Panc1 (cell line): Measurements from ENCODE around the gene DIAPH3. TPM values are rescaled to one million over a fixed set of nuclear protein-coding genes. Genes with fewer than 3 reads are reported as not detected.
A peak's percentile ranks its signal among the peaks of the same experiment; 100 is the strongest.

Experiments
- ATAC-seq: fragments of 200-7000 bp; cut with Tn5 transposase; 2 replicates; pipeline ENCODE4 v1.9.1; 2020; ENCODE audit warnings: mild to moderate bottlenecking, moderate library complexity
- BruUV-seq: library from RNA; stranded (reverse); fragments of 400-500 nt; replicated peaks from 2 replicates; lab custom pipeline; 2021; lab: Mats Ljungman, UMichigan
- CTCF ChIA-PET: fragments of 300-600 bp; sonication (Branson Sonifier 250); formaldehyde crosslinking; loops from one replicate; lab custom pipeline; 2022; ENCODE audit warnings: antibody characterized with exemption; lab: Charles Lee
- POLR2A ChIA-PET: fragments of 300-600 bp; sonication (Branson Sonifier 250); formaldehyde crosslinking; loops from one replicate; lab custom pipeline; 2022; ENCODE audit warnings: antibody characterized with exemption; lab: Charles Lee
- DNase-seq: peaks from one replicate; pipeline ENCODE4 v3.0.0-alpha.2; 2010; ENCODE audit warnings: low read depth, low spot score
- H3K27ac ChIP-seq: 2 replicates; pipeline ENCODE4 v1.5.1; 2011; ENCODE audit warnings: mild to moderate bottlenecking, low read length, inconsistent platforms
- H3K27me3 ChIP-seq: fragments of 200-500 bp; sonication (Bioruptor generic); 2 replicates; pipeline ENCODE4 v1.6.0; 2014; ENCODE audit warnings: low read length, inconsistent platforms; ENCODE audit not compliant: control insufficient read depth, insufficient read depth
- H3K36me3 ChIP-seq: fragments of 200-500 bp; sonication (Bioruptor generic); 2 replicates; pipeline ENCODE4 v1.5.1; 2014; ENCODE audit warnings: inconsistent platforms, mild to moderate bottlenecking, low read length, moderate library complexity; ENCODE audit not compliant: control insufficient read depth, insufficient read depth
- H3K4me1 ChIP-seq: 2 replicates; pipeline ENCODE4 v1.5.1; 2011; ENCODE audit warnings: inconsistent platforms, mild to moderate bottlenecking, low read length, moderate library complexity; ENCODE audit not compliant: control insufficient read depth, insufficient read depth
- H3K4me3 ChIP-seq, 2 experiments: 2 replicates each; pipeline ENCODE4 v1.5.1; 2011 to 2012; ENCODE audit warnings: low read depth in 2 of 2, low read length in 2 of 2, mild to moderate bottlenecking in 2 of 2, inconsistent platforms in 1 of 2, moderate library complexity in 1 of 2
- H3K9me3 ChIP-seq: fragments of 200-500 bp; sonication (Bioruptor generic); 2 replicates; pipeline ENCODE4 v1.5.1; 2014; ENCODE audit warnings: low read depth, mild to moderate bottlenecking, inconsistent platforms, low read length, moderate library complexity; ENCODE audit not compliant: control insufficient read depth, insufficient read depth
- POLR2AphosphoS5 ChIP-seq: IDR thresholded peaks from 2 replicates; pipeline ENCODE4 v1.6.1; 2012; ENCODE audit warnings: mild to moderate bottlenecking, low read depth, low read length, moderate library complexity
- REST ChIP-seq, 2 experiments: IDR thresholded peaks; 2 replicates each; pipeline ENCODE4 v1.6.1; 2011 to 2012; ENCODE audit warnings: low read depth in 2 of 2, control low read depth in 1 of 2, low read length in 1 of 2, mild to moderate bottlenecking in 1 of 2, moderate library complexity in 1 of 2; ENCODE audit not compliant: insufficient read depth in 1 of 2
- SIN3A ChIP-seq: IDR thresholded peaks from 2 replicates; pipeline ENCODE4 v1.6.1; 2012; ENCODE audit warnings: low read depth, mild to moderate bottlenecking, low read length, moderate library complexity, borderline replicate concordance; ENCODE audit not compliant: insufficient read depth
- TCF7L2 ChIP-seq: IDR thresholded peaks from 2 replicates; pipeline ENCODE4 v1.6.1; 2011; ENCODE audit warnings: mild to moderate bottlenecking, low read depth, low read length, inconsistent platforms
- in situ Hi-C: cut with HindIII; loops from 2 replicates; pipeline ENCODE4 v1.10.0; 2016; ENCODE audit warnings: low sequenced_read_pairs, low pct_unique_long_range_greater_than_20kb
- intact Hi-C: fragments of 100-400 bp; cut with micrococcal nuclease; formaldehyde crosslinking; loops from one replicate; pipeline ENCODE4 v1.10.0; 2022; ENCODE audit not compliant: unreplicated experiment
- total RNA-seq: library from RNA; stranded (reverse); gene quantifications from one replicate; pipeline ENCODE4 v1.2.1, GENCODE V29; 2021; ENCODE audit not compliant: unreplicated experiment
- TF ChIP-seq, protein P1 (sequence below): fragments of 450-650 bp; IDR thresholded peaks from 2 replicates; pipeline ENCODE4 v1.5.1; 2017; ENCODE audit warnings: mild to moderate bottlenecking

The DIAPH3 gene
- total RNA-seq, 1 experiment from 2014 or later, result 15.4 TPM

- TF ChIP-seq POLR2AphosphoS5, result no peak
- TF ChIP-seq, protein P1, sequence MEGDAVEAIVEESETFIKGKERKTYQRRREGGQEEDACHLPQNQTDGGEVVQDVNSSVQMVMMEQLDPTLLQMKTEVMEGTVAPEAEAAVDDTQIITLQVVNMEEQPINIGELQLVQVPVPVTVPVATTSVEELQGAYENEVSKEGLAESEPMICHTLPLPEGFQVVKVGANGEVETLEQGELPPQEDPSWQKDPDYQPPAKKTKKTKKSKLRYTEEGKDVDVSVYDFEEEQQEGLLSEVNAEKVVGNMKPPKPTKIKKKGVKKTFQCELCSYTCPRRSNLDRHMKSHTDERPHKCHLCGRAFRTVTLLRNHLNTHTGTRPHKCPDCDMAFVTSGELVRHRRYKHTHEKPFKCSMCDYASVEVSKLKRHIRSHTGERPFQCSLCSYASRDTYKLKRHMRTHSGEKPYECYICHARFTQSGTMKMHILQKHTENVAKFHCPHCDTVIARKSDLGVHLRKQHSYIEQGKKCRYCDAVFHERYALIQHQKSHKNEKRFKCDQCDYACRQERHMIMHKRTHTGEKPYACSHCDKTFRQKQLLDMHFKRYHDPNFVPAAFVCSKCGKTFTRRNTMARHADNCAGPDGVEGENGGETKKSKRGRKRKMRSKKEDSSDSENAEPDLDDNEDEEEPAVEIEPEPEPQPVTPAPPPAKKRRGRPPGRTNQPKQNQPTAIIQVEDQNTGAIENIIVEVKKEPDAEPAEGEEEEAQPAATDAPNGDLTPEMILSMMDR, result peak; percentile 54; the same call in 1 of the 2 replicates
- TF ChIP-seq TCF7L2, result no peak
- in situ Hi-C loops, result no loop called here
- no TSS peak for BruUV-seq
- ChIA-PET POLR2A (no interaction called here), CTCF (no interaction called here)
- no peak overlapping the region for H3K27ac ChIP-seq
- H3K4me3 ChIP-seq, result no peak overlapping the region
- no peak for DNase-seq
- no peaks in the 10 kb centered on the region for H3K36me3 ChIP-seq
- no peaks in the 10 kb centered on the region for H3K27me3 ChIP-seq
- ATAC-seq, result no peak
- intact Hi-C loops, result loop anchor here (2.0 kb wide), 1 partner anchor 90 kb away; no protein-coding TSS in a partner anchor
- no peaks in the 10 kb centered on the region for H3K4me1 ChIP-seq
- no peaks in the 10 kb centered on the region for H3K9me3 ChIP-seq
Measured at GRCh38 chr13:59771272-59771671, 392.5 kb downstream of the DIAPH3 start.

GRCh38 chr13:59770451-59770850 is 393.3 kb downstream of the DIAPH3 start:
- H3K36me3 ChIP-seq, result no peaks in the 10 kb centered on the region
- POLR2A ChIA-PET, result no interaction called here
- DNase-seq (no peak), ATAC-seq (no peak)
- intact Hi-C loops (loop anchor here (2.0 kb wide), 1 partner anchor 90 kb away; no protein-coding TSS in a partner anchor), in situ Hi-C loops (no loop called here)
- H3K4me1 ChIP-seq, result no peaks in the 10 kb centered on the region
- CTCF ChIA-PET, result interaction anchor here (0.6 kb wide), 1 partner anchor 404 kb away, joined by 4 read pairs; no protein-coding TSS in a partner anchor
- H3K27ac ChIP-seq, result no peak overlapping the region
- no peaks in the 10 kb centered on the region for H3K27me3 ChIP-seq
- no peak for TF ChIP-seq POLR2AphosphoS5
- TF ChIP-seq, protein P1, result no peak
- TF ChIP-seq REST (IDR thresholded peaks at IDR 0.05; ENCODE audit: insufficient read depth in 1 of 2, low read depth in 2 of 2, low read length in 1 of 2), result no peak
- TF ChIP-seq SIN3A, result no peak
- TF ChIP-seq TCF7L2, result no peak
- no peak overlapping the region for H3K4me3 ChIP-seq
- no peaks in the 10 kb centered on the region for H3K9me3 ChIP-seq
- no TSS peak for BruUV-seq
